SHP77 treated with DMSO at 0.1 percent for 48 hours (cell line): ENCODE measurements around the gene PHEX.

Source experiments
- DNase-seq: peaks from one replicate; lab custom pipeline; 2025; lab: John Stamatoyannopoulos, UW

The PHEX gene

GRCh38 chrX:22040184-22040583 is 8.1 kb downstream of the PHEX start:
- DNase-seq: no peak

- no peak for DNase-seq
These were observed 9.9 kb downstream of the PHEX start for GRCh38 chrX:22041907-22042530.

GRCh38 chrX:22043872-22044271 is 11.7 kb downstream of the PHEX start:
- no peak for DNase-seq

GRCh38 chrX:22047468-22047867 is 15.3 kb downstream of the PHEX start:
- DNase-seq: no peak

- DNase-seq: no peak
These were observed 21.4 kb downstream of the PHEX start for GRCh38 chrX:22053481-22053880.

- DNase-seq: no peak
These were observed 24.1 kb downstream of the PHEX start for GRCh38 chrX:22056235-22056634.

GRCh38 chrX:22057667-22058066 is 25.5 kb downstream of the PHEX start:
- no peak for DNase-seq

- no peak for DNase-seq
These were observed 27.6 kb downstream of the PHEX start for GRCh38 chrX:22059775-22060174.

- DNase-seq: no peak
These were observed 28.5 kb downstream of the PHEX start for GRCh38 chrX:22060415-22061280.

GRCh38 chrX:22063284-22063683 is 31.2 kb downstream of the PHEX start:
- DNase-seq: no peak

- DNase-seq: no peak
These were observed 37.5 kb downstream of the PHEX start for GRCh38 chrX:22069586-22069985.

GRCh38 chrX:22073928-22074327 is 41.8 kb downstream of the PHEX start:
- no peak for DNase-seq

- no peak for DNase-seq
These were observed 46.0 kb downstream of the PHEX start for GRCh38 chrX:22078117-22078516.

- DNase-seq: no peak
These were observed 49.5 kb downstream of the PHEX start for GRCh38 chrX:22081475-22082092.

- no peak for DNase-seq
These were observed 53.9 kb downstream of the PHEX start for GRCh38 chrX:22086003-22086402.

GRCh38 chrX:22087011-22087557 is 55.0 kb downstream of the PHEX start:
- DNase-seq: no peak

GRCh38 chrX:22088326-22088725 is 56.2 kb downstream of the PHEX start:
- no peak for DNase-seq

- DNase-seq: no peak
These were observed 58.1 kb downstream of the PHEX start for GRCh38 chrX:22090181-22090580.

- DNase-seq: no peak
These were observed 61.4 kb downstream of the PHEX start for GRCh38 chrX:22093550-22093949.

GRCh38 chrX:22095286-22095685 is 63.2 kb downstream of the PHEX start:
- DNase-seq: no peak

GRCh38 chrX:22095856-22096255 is 63.7 kb downstream of the PHEX start:
- no peak for DNase-seq

- no peak for DNase-seq
These were observed 65.0 kb downstream of the PHEX start for GRCh38 chrX:22097012-22097694.
